Stomach (tissue), 4 donors: Measurements from ENCODE around the gene ZNF511.

Source experiments
- CTCF ChIP-seq, 7 experiments: fragments of 450-650 bp in 4 of 7; fragments of 200-600 bp in 3 of 7; sonication (generic) in 3 of 7; IDR thresholded peaks; one replicate each; pipeline ENCODE4 v1.5.1; 2016 to 2019; ENCODE audit warnings: antibody characterized with exemption in 7 of 7, control low read depth in 2 of 7, mild to moderate bottlenecking in 1 of 7
- EP300 ChIP-seq: sonication (generic); formaldehyde crosslinking; IDR thresholded peaks from one replicate; pipeline ENCODE4 v1.6.1; 2017; ENCODE audit warnings: antibody characterized with exemption
- POLR2A ChIP-seq, 4 donors: fragments of 450-650 bp; IDR thresholded peaks; one replicate each; pipeline ENCODE4 v1.6.1; 2016; ENCODE audit warnings: antibody characterized with exemption in 4 of 4, control low read depth in 2 of 4, mild to moderate bottlenecking in 1 of 4, moderate library complexity in 1 of 4
- POLR2AphosphoS5 ChIP-seq, 3 donors: sonication (generic); formaldehyde crosslinking; IDR thresholded peaks; one replicate each; pipeline ENCODE4 v1.6.1; 2016; ENCODE audit warnings: antibody characterized with exemption in 3 of 3

GRCh38 chr10:133332936-133333699, 24.4 kb downstream of the ZNF511 start:
- no peak for TF ChIP-seq CTCF (IDR thresholded peaks at IDR 0.05)
- no peak for TF ChIP-seq POLR2A (IDR thresholded peaks at IDR 0.05)
- no peak for TF ChIP-seq EP300
- no peak for TF ChIP-seq POLR2AphosphoS5 (IDR thresholded peaks at IDR 0.05)
